Vagina (tissue), 2 donors: ENCODE data around the gene BIRC6.

Experiments used
- POLR2AphosphoS5 ChIP-seq, 2 donors: sonication (generic); formaldehyde crosslinking; IDR thresholded peaks; one replicate each; pipeline ENCODE4 v1.9.0; 2017; ENCODE audit warnings: antibody characterized with exemption in 2 of 2, mild to moderate bottlenecking in 2 of 2, low read depth in 1 of 2; ENCODE audit not compliant: insufficient read depth in 1 of 2
- TF ChIP-seq, protein P1 (sequence below), 3 experiments: fragments of 450-650 bp in 2 of 3; fragments of 200-600 bp in 1 of 3; sonication (generic) in 1 of 3; IDR thresholded peaks; one replicate each; pipeline ENCODE4 v1.5.1; 2017 to 2019; ENCODE audit warnings: antibody characterized with exemption in 3 of 3, mild to moderate bottlenecking in 2 of 3, moderate library complexity in 2 of 3

DNA sequence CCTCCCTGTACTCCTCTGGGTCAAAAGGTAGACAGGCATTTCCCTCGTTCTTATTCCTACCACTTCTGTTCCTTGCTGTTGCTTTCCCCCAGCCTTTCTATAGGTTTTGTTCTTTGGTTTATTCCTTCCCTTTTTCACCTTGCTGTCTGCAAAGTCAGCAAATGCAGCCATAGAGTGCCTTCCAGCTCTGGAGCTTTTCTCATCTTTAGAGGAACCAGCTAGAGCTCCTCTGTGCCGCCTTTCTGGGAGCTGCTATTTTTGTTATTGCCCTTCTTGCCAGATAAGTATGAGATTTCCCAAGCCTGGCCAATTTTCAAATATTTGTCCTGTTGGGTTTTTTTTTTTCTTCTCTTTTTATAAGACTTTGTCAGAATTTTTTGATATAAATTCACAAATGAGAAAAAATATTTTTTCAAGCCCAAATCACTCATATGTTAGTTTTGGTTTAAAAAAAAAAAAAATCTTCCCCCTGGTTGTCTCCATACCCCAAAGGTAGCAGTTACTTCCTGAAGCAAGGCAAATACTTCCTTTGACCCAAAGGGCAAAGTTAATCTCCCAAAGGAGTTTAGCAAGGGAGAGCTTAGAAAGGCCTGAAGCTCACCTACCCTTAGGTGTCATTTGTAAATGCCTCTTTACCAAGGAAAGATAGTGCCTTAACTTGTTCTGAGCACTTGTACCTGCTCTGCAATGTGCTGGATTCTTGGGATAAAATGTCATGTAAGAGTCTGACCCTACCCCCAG, 265.9 kb downstream of the BIRC6 start:
- no peak for TF ChIP-seq POLR2AphosphoS5 (IDR thresholded peaks at IDR 0.05; ENCODE audit: insufficient read depth in 1 of 2, low read depth in 1 of 2)
- TF ChIP-seq, protein P1, sequence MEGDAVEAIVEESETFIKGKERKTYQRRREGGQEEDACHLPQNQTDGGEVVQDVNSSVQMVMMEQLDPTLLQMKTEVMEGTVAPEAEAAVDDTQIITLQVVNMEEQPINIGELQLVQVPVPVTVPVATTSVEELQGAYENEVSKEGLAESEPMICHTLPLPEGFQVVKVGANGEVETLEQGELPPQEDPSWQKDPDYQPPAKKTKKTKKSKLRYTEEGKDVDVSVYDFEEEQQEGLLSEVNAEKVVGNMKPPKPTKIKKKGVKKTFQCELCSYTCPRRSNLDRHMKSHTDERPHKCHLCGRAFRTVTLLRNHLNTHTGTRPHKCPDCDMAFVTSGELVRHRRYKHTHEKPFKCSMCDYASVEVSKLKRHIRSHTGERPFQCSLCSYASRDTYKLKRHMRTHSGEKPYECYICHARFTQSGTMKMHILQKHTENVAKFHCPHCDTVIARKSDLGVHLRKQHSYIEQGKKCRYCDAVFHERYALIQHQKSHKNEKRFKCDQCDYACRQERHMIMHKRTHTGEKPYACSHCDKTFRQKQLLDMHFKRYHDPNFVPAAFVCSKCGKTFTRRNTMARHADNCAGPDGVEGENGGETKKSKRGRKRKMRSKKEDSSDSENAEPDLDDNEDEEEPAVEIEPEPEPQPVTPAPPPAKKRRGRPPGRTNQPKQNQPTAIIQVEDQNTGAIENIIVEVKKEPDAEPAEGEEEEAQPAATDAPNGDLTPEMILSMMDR (IDR thresholded peaks at IDR 0.05): no peak
